Caco-2 (cell line): ENCODE measurements around the gene PPFIBP2. TPM values are rescaled to one million over a fixed set of nuclear protein-coding genes. Genes with fewer than 3 reads are reported as not detected.

Experiments used
- BruUV-seq: library from RNA; stranded (reverse); fragments of 400-500 nt; replicated peaks from 2 replicates; lab custom pipeline; 2021; lab: Mats Ljungman, UMichigan
- CTCF ChIA-PET: fragments of 300-600 bp; sonication (Branson Sonifier 250); formaldehyde crosslinking; loops from one replicate; lab custom pipeline; 2022; ENCODE audit warnings: antibody characterized with exemption; lab: Charles Lee
- POLR2A ChIA-PET: fragments of 300-600 bp; sonication (Branson Sonifier 250); formaldehyde crosslinking; loops from one replicate; lab custom pipeline; 2022; ENCODE audit warnings: antibody characterized with exemption; lab: Charles Lee
- DNase-seq, 2 experiments: peaks; one replicate each; pipeline versions ENCODE4 v3.0.0 to v3.0.0-alpha.2; 2020 to 2022
- H3K27me3 ChIP-seq: replicated peaks from 2 replicates; pipeline ENCODE4 v1.6.0; 2011; ENCODE audit warnings: low read length; ENCODE audit not compliant: control insufficient read depth, insufficient read depth
- H3K36me3 ChIP-seq: 2 replicates; pipeline ENCODE4 v1.5.1; 2011; ENCODE audit warnings: low read length; ENCODE audit not compliant: control insufficient read depth, insufficient read depth
- H3K4me1 ChIP-seq: fragments of 250-450 bp; sonication (Bioruptor Pico); 2 replicates; pipeline ENCODE4 v1.5.1; 2020; ENCODE audit warnings: mild to moderate bottlenecking
- H3K4me3 ChIP-seq: 2 replicates; pipeline ENCODE4 v1.5.1; 2011; ENCODE audit warnings: low read depth, mild to moderate bottlenecking, control low read depth, low read length
- H3K9me3 ChIP-seq: fragments of 250-450 bp; sonication (Bioruptor Pico); 2 replicates; pipeline ENCODE4 v1.5.1; 2020; ENCODE audit warnings: mild to moderate bottlenecking, moderate library complexity
- H3K27ac Mint-ChIP-seq: one replicate; pipeline ENCODE4 v1.8.0; 2022; ENCODE audit warnings: mixed read lengths; ENCODE audit not compliant: unreplicated experiment
- H3K27me3 Mint-ChIP-seq: one replicate; pipeline ENCODE4 v1.8.0; 2022; ENCODE audit warnings: mixed read lengths; ENCODE audit not compliant: insufficient read depth, unreplicated experiment
- H3K36me3 Mint-ChIP-seq: one replicate; pipeline ENCODE4 v1.8.0; 2022; ENCODE audit warnings: mild to moderate bottlenecking, mixed read lengths; ENCODE audit not compliant: insufficient read depth, unreplicated experiment
- H3K4me1 Mint-ChIP-seq: one replicate; pipeline ENCODE4 v1.8.0; 2022; ENCODE audit warnings: low read depth, mixed read lengths; ENCODE audit not compliant: unreplicated experiment
- H3K4me3 Mint-ChIP-seq: one replicate; pipeline ENCODE4 v1.8.0; 2022; ENCODE audit warnings: mild to moderate bottlenecking, moderate library complexity, mixed read lengths; ENCODE audit not compliant: unreplicated experiment
- H3K9me3 Mint-ChIP-seq: one replicate; pipeline ENCODE4 v1.8.0; 2022; ENCODE audit warnings: mixed read lengths; ENCODE audit not compliant: unreplicated experiment
- intact Hi-C: fragments of 100-400 bp; cut with micrococcal nuclease; formaldehyde crosslinking; loops from one replicate; pipeline ENCODE4 v1.10.0; 2022; ENCODE audit not compliant: unreplicated experiment
- total RNA-seq: library from RNA; stranded (reverse); gene quantifications from 2 replicates; pipeline ENCODE4 v1.2.3, GENCODE V29; 2022
- TF ChIP-seq, protein P1 (sequence below), 2 experiments: fragments of 200-600 bp in 1 of 2; IDR thresholded peaks; 1 replicate in 1 of 2; 2 replicates in 1 of 2; pipeline versions ENCODE4 v1.5.1 to v1.8.0; 2011 to 2022; ENCODE audit warnings: antibody characterized with exemption in 1 of 2, control low read depth in 1 of 2, inconsistent platforms in 1 of 2, low read depth in 1 of 2, low read length in 1 of 2, mild to moderate bottlenecking in 1 of 2, moderate library complexity in 1 of 2; ENCODE audit not compliant: insufficient read depth in 1 of 2, severe bottlenecking in 1 of 2, unreplicated experiment in 1 of 2

The PPFIBP2 gene
- total RNA-seq, 1 experiment from 2014 or later: 72.5 TPM

DNA sequence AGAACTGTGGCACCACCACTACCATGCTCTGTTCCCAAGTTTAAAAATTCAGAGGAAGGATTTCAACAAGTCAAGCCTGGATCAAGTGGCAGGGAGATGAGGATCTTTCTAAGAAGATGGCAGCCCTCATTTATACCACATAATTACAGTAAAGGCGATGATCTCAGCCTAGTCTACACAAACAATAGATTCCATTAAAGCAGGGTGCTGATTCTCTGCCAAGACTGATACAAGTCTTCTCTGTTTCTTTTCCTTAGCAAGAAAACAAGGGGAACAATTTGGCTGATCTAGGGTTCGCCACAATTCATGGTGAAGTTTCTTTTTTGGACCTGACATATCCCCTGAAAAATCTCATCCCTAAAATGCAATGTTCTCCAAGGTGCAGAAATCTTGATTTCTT, 73.9 kb downstream of the PPFIBP2 start:
- no peaks in the 10 kb centered on the region for H3K27me3 ChIP-seq
- ChIA-PET CTCF (no interaction called here), POLR2A (no interaction called here)
- no peak overlapping the region for H3K4me3 Mint-ChIP-seq
- BruUV-seq: no TSS peak
- TF ChIP-seq, protein P1, sequence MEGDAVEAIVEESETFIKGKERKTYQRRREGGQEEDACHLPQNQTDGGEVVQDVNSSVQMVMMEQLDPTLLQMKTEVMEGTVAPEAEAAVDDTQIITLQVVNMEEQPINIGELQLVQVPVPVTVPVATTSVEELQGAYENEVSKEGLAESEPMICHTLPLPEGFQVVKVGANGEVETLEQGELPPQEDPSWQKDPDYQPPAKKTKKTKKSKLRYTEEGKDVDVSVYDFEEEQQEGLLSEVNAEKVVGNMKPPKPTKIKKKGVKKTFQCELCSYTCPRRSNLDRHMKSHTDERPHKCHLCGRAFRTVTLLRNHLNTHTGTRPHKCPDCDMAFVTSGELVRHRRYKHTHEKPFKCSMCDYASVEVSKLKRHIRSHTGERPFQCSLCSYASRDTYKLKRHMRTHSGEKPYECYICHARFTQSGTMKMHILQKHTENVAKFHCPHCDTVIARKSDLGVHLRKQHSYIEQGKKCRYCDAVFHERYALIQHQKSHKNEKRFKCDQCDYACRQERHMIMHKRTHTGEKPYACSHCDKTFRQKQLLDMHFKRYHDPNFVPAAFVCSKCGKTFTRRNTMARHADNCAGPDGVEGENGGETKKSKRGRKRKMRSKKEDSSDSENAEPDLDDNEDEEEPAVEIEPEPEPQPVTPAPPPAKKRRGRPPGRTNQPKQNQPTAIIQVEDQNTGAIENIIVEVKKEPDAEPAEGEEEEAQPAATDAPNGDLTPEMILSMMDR (IDR thresholded peaks at IDR 0.05; ENCODE audit: insufficient read depth in 1 of 2, low read depth in 1 of 2, low read length in 1 of 2, severe bottlenecking in 1 of 2, unreplicated experiment in 1 of 2): no peak
- no peaks in the 10 kb centered on the region for H3K27me3 Mint-ChIP-seq
- no peaks in the 10 kb centered on the region for H3K9me3 Mint-ChIP-seq
- peaks cover 17% of the 10 kb centered on the region for H3K36me3 Mint-ChIP-seq
- H3K4me3 ChIP-seq: no peak overlapping the region
- H3K4me1 Mint-ChIP-seq: peaks cover 6% of the 10 kb centered on the region
- no peaks in the 10 kb centered on the region for H3K4me1 ChIP-seq
- intact Hi-C loops: no loop called here
- no peaks in the 10 kb centered on the region for H3K9me3 ChIP-seq
- no peak for DNase-seq
- H3K36me3 ChIP-seq: peaks cover 1% of the 10 kb centered on the region
- no peak overlapping the region for H3K27ac Mint-ChIP-seq

DNA sequence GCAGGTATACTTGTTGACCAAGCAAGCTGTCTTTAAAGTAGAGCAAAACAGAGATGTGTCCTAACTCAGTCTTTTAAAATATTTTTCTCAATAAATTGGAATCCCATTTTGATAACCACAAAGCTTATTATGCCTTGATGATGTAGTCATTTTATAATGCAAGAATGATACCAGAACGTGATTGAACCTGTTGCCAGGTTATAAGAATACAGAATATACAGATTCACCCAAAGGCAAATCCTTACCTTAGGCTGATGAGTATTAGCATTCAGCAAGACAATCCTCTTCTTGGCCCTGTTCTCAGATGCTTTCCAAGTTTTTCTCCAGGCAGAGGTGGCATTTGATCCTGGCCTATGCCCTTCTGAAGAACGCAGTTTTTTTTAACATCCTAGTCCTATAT, 76.1 kb downstream of the PPFIBP2 start:
- CTCF ChIA-PET: interaction anchor here (0.6 kb wide), 1 partner anchor 14 kb away, joined by 4 read pairs; no protein-coding TSS in a partner anchor
- no TSS peak for BruUV-seq
- intact Hi-C loops: no loop called here

DNA sequence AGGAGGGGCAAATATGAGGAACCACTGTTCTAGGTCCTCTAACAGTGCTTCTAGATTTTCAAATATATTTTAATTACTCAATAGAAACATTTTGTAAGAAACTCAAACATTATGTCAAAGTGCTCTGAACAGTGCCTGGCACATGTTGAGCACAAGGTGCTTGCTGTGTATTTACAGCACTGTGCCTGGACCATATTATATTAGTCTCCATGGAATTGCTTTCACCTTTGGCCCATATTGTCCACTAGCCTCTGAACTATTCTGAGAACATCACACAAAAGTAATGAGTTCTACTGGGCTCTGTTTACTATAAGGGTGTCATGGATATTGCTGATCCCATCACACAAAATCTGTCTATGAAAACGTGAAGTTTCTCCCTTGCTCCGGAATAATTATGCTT, 76.7 kb downstream of the PPFIBP2 start:
- H3K36me3 Mint-ChIP-seq: peaks cover 16% of the 10 kb centered on the region
- TF ChIP-seq, protein P1 (IDR thresholded peaks at IDR 0.05; ENCODE audit: insufficient read depth in 1 of 2, low read depth in 1 of 2, low read length in 1 of 2, severe bottlenecking in 1 of 2, unreplicated experiment in 1 of 2): no peak
- no peak for DNase-seq
- BruUV-seq: no TSS peak
- Histone ChIP-seq H3K27me3 (no peaks in the 10 kb centered on the region), H3K36me3 (peaks cover 1% of the 10 kb centered on the region), H3K9me3 (no peaks in the 10 kb centered on the region), H3K4me3 (no peak overlapping the region), H3K4me1 (no peaks in the 10 kb centered on the region)
- ChIA-PET CTCF (no interaction called here), POLR2A (no interaction called here)
- peaks cover 8% of the 10 kb centered on the region for H3K4me1 Mint-ChIP-seq
- H3K27me3 Mint-ChIP-seq: no peaks in the 10 kb centered on the region
- no peak overlapping the region for H3K4me3 Mint-ChIP-seq
- intact Hi-C loops: no loop called here
- H3K9me3 Mint-ChIP-seq: no peaks in the 10 kb centered on the region
- no peak overlapping the region for H3K27ac Mint-ChIP-seq

More for the DNA sequence above, 76.1 kb downstream of the PPFIBP2 start:
- Mint-ChIP-seq H3K27ac (no peak overlapping the region), H3K9me3 (no peaks in the 10 kb centered on the region), H3K4me1 (peaks cover 2% of the 10 kb centered on the region), H3K4me3 (no peak overlapping the region), H3K36me3 (peaks cover 16% of the 10 kb centered on the region), H3K27me3 (no peaks in the 10 kb centered on the region)
- Histone ChIP-seq H3K36me3 (peaks cover 1% of the 10 kb centered on the region), H3K4me3 (no peak overlapping the region), H3K4me1 (no peaks in the 10 kb centered on the region), H3K27me3 (no peaks in the 10 kb centered on the region), H3K9me3 (no peaks in the 10 kb centered on the region)
- TF ChIP-seq, protein P1 (IDR thresholded peaks at IDR 0.05; ENCODE audit: insufficient read depth in 1 of 2, low read depth in 1 of 2, low read length in 1 of 2, severe bottlenecking in 1 of 2, unreplicated experiment in 1 of 2): no peak
- DNase-seq: no peak
- POLR2A ChIA-PET: no interaction called here
